HEK293 (cell line): ENCODE data around the gene ROBO1.

Experiments
- CTCF ChIA-PET: fragments of 350-600 bp; formaldehyde crosslinking; extraction: SDS; loops from one replicate; lab custom pipeline; 2021; ENCODE audit warnings: antibody characterized with exemption; lab: Yijun Ruan, JAX
- POLR2A ChIA-PET: fragments of 300-600 bp; formaldehyde crosslinking; extraction: SDS; loops from one replicate; lab custom pipeline; 2020; ENCODE audit warnings: antibody characterized with exemption, inconsistent platforms; lab: Yijun Ruan, JAX
- H3K27ac ChIP-seq: fragments of 200-500 bp; sonication (Bioruptor generic); 2 replicates; pipeline ENCODE4 v1.5.1; 2014; ENCODE audit warnings: low read depth, low read length, control low read depth, inconsistent platforms; ENCODE audit errors: extremely low read depth
- H3K36me3 ChIP-seq, 2 experiments: fragments of 200-500 bp in 1 of 2; sonication (Bioruptor generic) in 1 of 2; 1 replicate in 1 of 2; 2 replicates in 1 of 2; pipeline ENCODE4 v1.5.1; 2014 to 2017; ENCODE audit warnings: inconsistent platforms in 2 of 2, low read length in 2 of 2; ENCODE audit not compliant: control insufficient read depth in 2 of 2, insufficient read depth in 1 of 2
- H3K4me1 ChIP-seq: fragments of 200-500 bp; sonication (Bioruptor generic); 2 replicates; pipeline ENCODE4 v1.5.1; 2014; ENCODE audit warnings: mild to moderate bottlenecking, low read length, inconsistent platforms; ENCODE audit not compliant: control insufficient read depth, insufficient read depth
- H3K4me3 ChIP-seq: 2 replicates; pipeline ENCODE4 v1.5.1; 2011; ENCODE audit warnings: low read depth, mild to moderate bottlenecking, control low read depth, low read length, moderate library complexity
- H3K9me3 ChIP-seq: fragments of 200-500 bp; sonication (Bioruptor generic); 2 replicates; pipeline ENCODE4 v1.5.1; 2014; ENCODE audit warnings: low read depth, low read length, inconsistent platforms; ENCODE audit not compliant: control insufficient read depth, insufficient read depth
- FEZF1 ChIP-seq: fragments of 450-650 bp; formaldehyde crosslinking; IDR thresholded peaks from 2 replicates; pipeline ENCODE4 v1.5.1; 2016; ENCODE audit warnings: missing biosample characterization, missing genetic modification characterization
- GLIS1 ChIP-seq: fragments of 450-650 bp; formaldehyde crosslinking; IDR thresholded peaks from 2 replicates; pipeline ENCODE4 v1.5.1; 2016; ENCODE audit warnings: missing biosample characterization, missing genetic modification characterization
- KLF10 ChIP-seq: fragments of 450-650 bp; IDR thresholded peaks from 2 replicates; pipeline ENCODE4 v1.5.1; 2018; ENCODE audit warnings: missing biosample characterization, mild to moderate bottlenecking, missing genetic modification characterization
- KLF9 ChIP-seq: fragments of 450-650 bp; formaldehyde crosslinking; IDR thresholded peaks from 2 replicates; pipeline ENCODE4 v1.5.1; 2016; ENCODE audit warnings: missing biosample characterization, missing genetic modification characterization, low read depth
- RBAK ChIP-seq: fragments of 450-650 bp; formaldehyde crosslinking; IDR thresholded peaks from 2 replicates; pipeline ENCODE4 v1.5.1; 2016; ENCODE audit warnings: missing biosample characterization, missing genetic modification characterization
- REPIN1 ChIP-seq: fragments of 450-650 bp; formaldehyde crosslinking; IDR thresholded peaks from 2 replicates; pipeline ENCODE4 v1.5.1; 2017; ENCODE audit warnings: missing biosample characterization, missing genetic modification characterization, low read depth
- SCRT2 ChIP-seq: fragments of 450-650 bp; formaldehyde crosslinking; IDR thresholded peaks from 2 replicates; pipeline ENCODE4 v1.5.1; 2016; ENCODE audit warnings: missing biosample characterization, missing genetic modification characterization
- ZBTB48 ChIP-seq: fragments of 450-650 bp; formaldehyde crosslinking; IDR thresholded peaks from 2 replicates; pipeline ENCODE4 v1.5.1; 2016; ENCODE audit warnings: missing biosample characterization, missing genetic modification characterization
- ZBTB7A ChIP-seq: fragments of 450-650 bp; formaldehyde crosslinking; IDR thresholded peaks from 2 replicates; pipeline ENCODE4 v1.5.1; 2016; ENCODE audit warnings: low read depth, missing biosample characterization, missing genetic modification characterization
- ZFP69B ChIP-seq: fragments of 450-650 bp; formaldehyde crosslinking; IDR thresholded peaks from 2 replicates; pipeline ENCODE4 v1.5.1; 2016; ENCODE audit warnings: missing biosample characterization, missing genetic modification characterization
- ZNF132 ChIP-seq: fragments of 450-650 bp; formaldehyde crosslinking; IDR thresholded peaks from 2 replicates; pipeline ENCODE4 v1.5.1; 2017; ENCODE audit warnings: missing biosample characterization, missing genetic modification characterization, borderline replicate concordance
- ZNF16 ChIP-seq: fragments of 450-650 bp; formaldehyde crosslinking; IDR thresholded peaks from 2 replicates; pipeline ENCODE4 v1.5.1; 2016; ENCODE audit warnings: low read depth, missing biosample characterization, missing genetic modification characterization
- ZNF223 ChIP-seq: fragments of 450-650 bp; formaldehyde crosslinking; IDR thresholded peaks from 2 replicates; pipeline ENCODE4 v1.5.1; 2016; ENCODE audit warnings: missing biosample characterization, missing genetic modification characterization
- ZNF324 ChIP-seq: fragments of 450-650 bp; formaldehyde crosslinking; IDR thresholded peaks from 2 replicates; pipeline ENCODE4 v1.5.1; 2016; ENCODE audit warnings: missing biosample characterization, missing genetic modification characterization
- ZNF37A ChIP-seq: fragments of 450-650 bp; IDR thresholded peaks from 2 replicates; pipeline ENCODE4 v1.5.1; 2018; ENCODE audit warnings: missing biosample characterization, missing genetic modification characterization
- ZNF423 ChIP-seq: fragments of 450-650 bp; formaldehyde crosslinking; IDR thresholded peaks from 2 replicates; pipeline ENCODE4 v1.5.1; 2016; ENCODE audit warnings: missing biosample characterization, missing genetic modification characterization
- ZNF433 ChIP-seq: fragments of 450-650 bp; formaldehyde crosslinking; IDR thresholded peaks from 2 replicates; pipeline ENCODE4 v1.5.1; 2016; ENCODE audit warnings: missing biosample characterization, missing genetic modification characterization, low read depth
- ZNF473 ChIP-seq: fragments of 450-650 bp; formaldehyde crosslinking; IDR thresholded peaks from 2 replicates; pipeline ENCODE4 v1.5.1; 2017; ENCODE audit warnings: missing biosample characterization, missing genetic modification characterization
- ZNF514 ChIP-seq: fragments of 450-650 bp; formaldehyde crosslinking; IDR thresholded peaks from 2 replicates; pipeline ENCODE4 v1.5.1; 2016; ENCODE audit warnings: missing biosample characterization, missing genetic modification characterization
- ZNF521 ChIP-seq: fragments of 450-650 bp; formaldehyde crosslinking; IDR thresholded peaks from 2 replicates; pipeline ENCODE4 v1.5.1; 2017; ENCODE audit warnings: missing biosample characterization, mild to moderate bottlenecking, missing genetic modification characterization
- ZNF571 ChIP-seq: fragments of 450-650 bp; formaldehyde crosslinking; IDR thresholded peaks from 2 replicates; pipeline ENCODE4 v1.5.0; 2017; ENCODE audit warnings: missing biosample characterization, missing genetic modification characterization
- ZNF776 ChIP-seq: fragments of 450-650 bp; formaldehyde crosslinking; IDR thresholded peaks from 2 replicates; pipeline ENCODE4 v1.5.0; 2017; ENCODE audit warnings: missing biosample characterization, missing genetic modification characterization, borderline replicate concordance
- TF ChIP-seq, protein P1 (sequence below): IDR thresholded peaks from 2 replicates; pipeline ENCODE4 v1.6.1; 2011; ENCODE audit warnings: mild to moderate bottlenecking, low read depth, low read length, borderline replicate concordance
- TF ChIP-seq, protein P2 (sequence below): fragments of 450-650 bp; formaldehyde crosslinking; IDR thresholded peaks from 2 replicates; pipeline ENCODE4 v1.5.1; 2016; ENCODE audit warnings: missing biosample characterization, missing genetic modification characterization
- TF ChIP-seq, protein P3 (sequence below): fragments of 450-650 bp; formaldehyde crosslinking; IDR thresholded peaks from 2 replicates; pipeline ENCODE4 v1.5.1; 2017; ENCODE audit warnings: missing biosample characterization, missing genetic modification characterization
- TF ChIP-seq, protein P4 (sequence below): fragments of 450-650 bp; IDR thresholded peaks from 2 replicates; pipeline ENCODE4 v1.5.1; 2018; ENCODE audit warnings: missing biosample characterization, mild to moderate bottlenecking, missing genetic modification characterization

Gene ROBO1

DNA sequence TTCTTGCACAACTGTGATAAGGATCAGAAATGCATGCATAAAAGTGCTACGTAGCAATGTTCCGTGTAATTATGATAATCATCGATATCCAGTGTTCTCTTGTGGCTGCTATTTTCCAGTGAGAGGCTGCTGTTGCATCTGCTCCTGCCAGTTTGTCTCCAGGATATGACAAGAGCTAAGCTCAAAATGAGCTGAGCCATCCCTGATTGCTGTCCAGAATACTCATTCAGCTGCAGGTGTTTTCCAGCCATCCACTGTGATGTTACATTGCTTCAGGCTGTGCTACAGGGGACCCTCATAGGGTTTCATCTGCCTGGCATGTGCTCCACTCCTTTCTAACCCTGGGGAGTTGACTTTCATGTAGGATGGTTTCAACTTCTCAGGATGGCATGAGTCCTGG, 976.0 kb downstream of the ROBO1 start (continued):
- TF ChIP-seq RBAK (tag by site-specific recombination) = no peak
- TF ChIP-seq ZNF514 (tag by site-specific recombination) = no peak

DNA sequence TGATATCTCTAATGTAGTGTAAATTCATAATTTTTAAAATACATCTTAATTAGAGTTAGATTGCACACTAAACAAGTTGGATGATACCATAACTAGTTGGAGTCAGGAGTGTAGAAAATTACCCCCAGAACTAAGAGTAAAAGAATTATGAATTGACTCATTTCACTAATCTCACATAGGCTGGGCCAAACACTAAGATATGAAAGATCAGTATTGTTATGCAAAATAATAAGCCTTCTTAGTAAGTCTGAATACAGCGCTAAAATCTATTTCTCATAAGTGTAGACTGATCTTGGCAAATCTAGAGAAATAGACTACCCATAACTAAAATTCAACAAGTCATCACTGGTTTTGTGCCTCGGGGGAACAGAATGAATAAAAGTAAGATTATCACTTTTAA, 979.0 kb downstream of the ROBO1 start:
- POLR2A ChIA-PET = interaction anchor here (0.6 kb wide), 2 partner anchors 11 to 151 kb away, joined by 3 to 6 read pairs; no protein-coding TSS in a partner anchor
- Histone ChIP-seq H3K4me1 (no peaks in the 10 kb centered on the region), H3K27ac (no peak overlapping the region), H3K36me3 (no peaks in the 10 kb centered on the region), H3K4me3 (no peak overlapping the region), H3K9me3 (no peaks in the 10 kb centered on the region)
- CTCF ChIA-PET = no interaction called here
- TF ChIP-seq ZNF473 (tag by site-specific recombination) = no peak
- TF ChIP-seq, protein P1, sequence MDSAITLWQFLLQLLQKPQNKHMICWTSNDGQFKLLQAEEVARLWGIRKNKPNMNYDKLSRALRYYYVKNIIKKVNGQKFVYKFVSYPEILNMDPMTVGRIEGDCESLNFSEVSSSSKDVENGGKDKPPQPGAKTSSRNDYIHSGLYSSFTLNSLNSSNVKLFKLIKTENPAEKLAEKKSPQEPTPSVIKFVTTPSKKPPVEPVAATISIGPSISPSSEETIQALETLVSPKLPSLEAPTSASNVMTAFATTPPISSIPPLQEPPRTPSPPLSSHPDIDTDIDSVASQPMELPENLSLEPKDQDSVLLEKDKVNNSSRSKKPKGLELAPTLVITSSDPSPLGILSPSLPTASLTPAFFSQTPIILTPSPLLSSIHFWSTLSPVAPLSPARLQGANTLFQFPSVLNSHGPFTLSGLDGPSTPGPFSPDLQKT = no peak
- no peak for TF ChIP-seq ZNF521 (tag by site-specific recombination)
- no peak for TF ChIP-seq ZNF37A (tag by site-specific recombination)
- TF ChIP-seq ZNF571 (tag by site-specific recombination) = no peak
- no peak for TF ChIP-seq FEZF1 (tag by site-specific recombination)
- no peak for TF ChIP-seq ZBTB7A (tag by site-specific recombination)
- TF ChIP-seq GLIS1 = no peak
- TF ChIP-seq ZBTB48 = no peak

DNA sequence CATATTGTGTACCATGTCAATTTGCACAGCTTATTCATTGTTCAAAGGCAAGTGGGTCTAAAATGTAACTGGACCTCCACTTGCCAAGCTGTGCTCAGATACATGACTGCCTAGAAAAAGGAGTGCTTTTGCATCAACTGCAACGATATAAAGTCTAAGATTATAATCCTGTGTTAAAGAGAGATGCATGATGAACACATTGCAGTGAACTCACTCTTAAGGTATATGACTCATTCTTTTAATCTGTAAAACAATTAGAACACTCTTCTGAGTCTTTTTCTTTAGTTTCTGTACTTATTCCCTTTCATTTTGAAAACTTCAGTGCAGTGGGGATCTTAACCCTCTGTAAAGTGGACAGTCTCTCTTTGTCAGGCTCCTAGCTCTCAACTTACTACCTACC, 982.8 kb downstream of the ROBO1 start:
- ChIA-PET POLR2A (no interaction called here), CTCF (no interaction called here)
- H3K4me1 ChIP-seq = 0 out of 2 replicates have a peak, but pooled peaks cover 3% of the 10 kb centered on the region
- H3K4me3 ChIP-seq = no peak overlapping the region
- no peaks in the 10 kb centered on the region for H3K9me3 ChIP-seq
- TF ChIP-seq, protein P2, sequence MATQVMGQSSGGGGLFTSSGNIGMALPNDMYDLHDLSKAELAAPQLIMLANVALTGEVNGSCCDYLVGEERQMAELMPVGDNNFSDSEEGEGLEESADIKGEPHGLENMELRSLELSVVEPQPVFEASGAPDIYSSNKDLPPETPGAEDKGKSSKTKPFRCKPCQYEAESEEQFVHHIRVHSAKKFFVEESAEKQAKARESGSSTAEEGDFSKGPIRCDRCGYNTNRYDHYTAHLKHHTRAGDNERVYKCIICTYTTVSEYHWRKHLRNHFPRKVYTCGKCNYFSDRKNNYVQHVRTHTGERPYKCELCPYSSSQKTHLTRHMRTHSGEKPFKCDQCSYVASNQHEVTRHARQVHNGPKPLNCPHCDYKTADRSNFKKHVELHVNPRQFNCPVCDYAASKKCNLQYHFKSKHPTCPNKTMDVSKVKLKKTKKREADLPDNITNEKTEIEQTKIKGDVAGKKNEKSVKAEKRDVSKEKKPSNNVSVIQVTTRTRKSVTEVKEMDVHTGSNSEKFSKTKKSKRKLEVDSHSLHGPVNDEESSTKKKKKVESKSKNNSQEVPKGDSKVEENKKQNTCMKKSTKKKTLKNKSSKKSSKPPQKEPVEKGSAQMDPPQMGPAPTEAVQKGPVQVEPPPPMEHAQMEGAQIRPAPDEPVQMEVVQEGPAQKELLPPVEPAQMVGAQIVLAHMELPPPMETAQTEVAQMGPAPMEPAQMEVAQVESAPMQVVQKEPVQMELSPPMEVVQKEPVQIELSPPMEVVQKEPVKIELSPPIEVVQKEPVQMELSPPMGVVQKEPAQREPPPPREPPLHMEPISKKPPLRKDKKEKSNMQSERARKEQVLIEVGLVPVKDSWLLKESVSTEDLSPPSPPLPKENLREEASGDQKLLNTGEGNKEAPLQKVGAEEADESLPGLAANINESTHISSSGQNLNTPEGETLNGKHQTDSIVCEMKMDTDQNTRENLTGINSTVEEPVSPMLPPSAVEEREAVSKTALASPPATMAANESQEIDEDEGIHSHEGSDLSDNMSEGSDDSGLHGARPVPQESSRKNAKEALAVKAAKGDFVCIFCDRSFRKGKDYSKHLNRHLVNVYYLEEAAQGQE = no peak
- TF ChIP-seq ZNF423 (tag by site-specific recombination) (no peak), ZNF776 (tag by site-specific recombination) (no peak), KLF10 (tag by site-specific recombination) (no peak), ZNF324 (tag by site-specific recombination) (no peak), ZFP69B (tag by site-specific recombination) (no peak), ZNF433 (tag by site-specific recombination) (no peak), SCRT2 (no peak), ZNF16 (tag by site-specific recombination) (no peak), ZNF514 (tag by site-specific recombination) (no peak), ZNF223 (tag by site-specific recombination) (no peak), ZNF132 (tag by site-specific recombination) (no peak), KLF9 (tag by site-specific recombination) (no peak), REPIN1 (tag by site-specific recombination) (no peak)
- TF ChIP-seq, protein P3, sequence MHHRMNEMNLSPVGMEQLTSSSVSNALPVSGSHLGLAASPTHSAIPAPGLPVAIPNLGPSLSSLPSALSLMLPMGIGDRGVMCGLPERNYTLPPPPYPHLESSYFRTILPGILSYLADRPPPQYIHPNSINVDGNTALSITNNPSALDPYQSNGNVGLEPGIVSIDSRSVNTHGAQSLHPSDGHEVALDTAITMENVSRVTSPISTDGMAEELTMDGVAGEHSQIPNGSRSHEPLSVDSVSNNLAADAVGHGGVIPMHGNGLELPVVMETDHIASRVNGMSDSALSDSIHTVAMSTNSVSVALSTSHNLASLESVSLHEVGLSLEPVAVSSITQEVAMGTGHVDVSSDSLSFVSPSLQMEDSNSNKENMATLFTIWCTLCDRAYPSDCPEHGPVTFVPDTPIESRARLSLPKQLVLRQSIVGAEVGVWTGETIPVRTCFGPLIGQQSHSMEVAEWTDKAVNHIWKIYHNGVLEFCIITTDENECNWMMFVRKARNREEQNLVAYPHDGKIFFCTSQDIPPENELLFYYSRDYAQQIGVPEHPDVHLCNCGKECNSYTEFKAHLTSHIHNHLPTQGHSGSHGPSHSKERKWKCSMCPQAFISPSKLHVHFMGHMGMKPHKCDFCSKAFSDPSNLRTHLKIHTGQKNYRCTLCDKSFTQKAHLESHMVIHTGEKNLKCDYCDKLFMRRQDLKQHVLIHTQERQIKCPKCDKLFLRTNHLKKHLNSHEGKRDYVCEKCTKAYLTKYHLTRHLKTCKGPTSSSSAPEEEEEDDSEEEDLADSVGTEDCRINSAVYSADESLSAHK (tag by site-specific recombination) = no peak
- TF ChIP-seq, protein P4, sequence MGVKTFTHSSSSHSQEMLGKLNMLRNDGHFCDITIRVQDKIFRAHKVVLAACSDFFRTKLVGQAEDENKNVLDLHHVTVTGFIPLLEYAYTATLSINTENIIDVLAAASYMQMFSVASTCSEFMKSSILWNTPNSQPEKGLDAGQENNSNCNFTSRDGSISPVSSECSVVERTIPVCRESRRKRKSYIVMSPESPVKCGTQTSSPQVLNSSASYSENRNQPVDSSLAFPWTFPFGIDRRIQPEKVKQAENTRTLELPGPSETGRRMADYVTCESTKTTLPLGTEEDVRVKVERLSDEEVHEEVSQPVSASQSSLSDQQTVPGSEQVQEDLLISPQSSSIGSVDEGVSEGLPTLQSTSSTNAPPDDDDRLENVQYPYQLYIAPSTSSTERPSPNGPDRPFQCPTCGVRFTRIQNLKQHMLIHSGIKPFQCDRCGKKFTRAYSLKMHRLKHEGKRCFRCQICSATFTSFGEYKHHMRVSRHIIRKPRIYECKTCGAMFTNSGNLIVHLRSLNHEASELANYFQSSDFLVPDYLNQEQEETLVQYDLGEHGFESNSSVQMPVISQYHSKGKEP (tag by site-specific recombination) = no peak
- no peak overlapping the region for H3K27ac ChIP-seq
- no peaks in the 10 kb centered on the region for H3K36me3 ChIP-seq
